ENCODE data around the gene AKR1B1.

The AKR1B1 gene

DNA sequence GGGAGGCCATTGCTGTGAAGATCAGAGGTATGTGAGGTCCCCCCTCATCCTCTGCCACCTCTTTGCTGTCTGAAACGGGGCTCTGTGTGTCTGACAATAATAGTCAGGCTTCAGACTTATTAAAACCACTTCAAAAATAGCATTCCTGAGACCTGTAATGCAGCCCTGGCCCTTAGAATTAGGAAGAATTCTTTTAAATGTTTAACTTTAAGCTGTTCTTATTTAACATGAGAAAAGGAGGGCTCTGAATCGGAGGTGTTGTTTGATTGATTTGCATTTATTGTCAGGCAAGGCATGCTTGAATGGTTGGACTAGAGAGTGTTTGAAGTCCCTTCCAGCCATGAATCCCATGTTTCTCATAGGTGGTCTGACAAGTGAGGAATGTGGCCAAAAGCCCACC lies 52.5 kb downstream of the AKR1B1 start:
- no peak for DNase-seq

DNA sequence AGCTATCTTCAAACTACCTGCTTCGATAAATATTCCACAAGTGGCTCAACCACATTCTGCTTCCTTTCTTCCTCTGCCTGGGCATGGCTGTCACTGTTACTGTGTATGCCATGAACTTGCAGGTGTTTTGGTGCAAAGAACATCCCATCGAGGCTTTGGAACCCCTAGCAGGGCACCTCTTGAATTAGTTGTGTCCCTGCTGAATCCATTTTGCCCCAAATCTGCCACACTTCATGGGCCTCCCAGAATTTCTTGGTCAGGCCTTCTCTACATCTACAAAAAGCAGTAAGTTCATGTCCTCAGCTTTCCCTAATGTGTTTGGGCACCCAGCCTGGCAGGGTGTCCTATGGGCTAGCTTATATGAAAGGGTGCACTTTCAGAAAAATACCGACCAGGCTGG lies 53.6 kb downstream of the AKR1B1 start:
- DNase-seq = no peak

DNA sequence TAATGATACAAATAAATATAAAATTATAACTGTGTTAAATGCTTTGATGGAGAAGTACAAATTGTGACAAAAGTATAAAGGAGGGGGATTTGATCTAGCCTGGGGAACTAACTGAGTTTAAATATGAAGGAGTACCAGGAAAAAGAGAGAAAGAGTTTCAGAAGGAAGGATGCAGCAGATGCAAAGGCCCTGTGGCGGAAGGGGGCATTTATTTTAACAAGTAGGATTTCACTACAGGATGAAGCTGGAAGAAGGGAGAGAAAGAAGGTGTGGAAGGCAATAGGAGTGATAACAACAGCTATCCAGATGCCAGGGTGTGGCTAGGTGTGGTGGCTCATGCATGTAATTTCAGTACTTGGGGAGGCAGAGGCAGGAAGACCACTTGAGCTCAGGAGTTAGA lies 55.8 kb downstream of the AKR1B1 start:
- DNase-seq = no peak

DNA sequence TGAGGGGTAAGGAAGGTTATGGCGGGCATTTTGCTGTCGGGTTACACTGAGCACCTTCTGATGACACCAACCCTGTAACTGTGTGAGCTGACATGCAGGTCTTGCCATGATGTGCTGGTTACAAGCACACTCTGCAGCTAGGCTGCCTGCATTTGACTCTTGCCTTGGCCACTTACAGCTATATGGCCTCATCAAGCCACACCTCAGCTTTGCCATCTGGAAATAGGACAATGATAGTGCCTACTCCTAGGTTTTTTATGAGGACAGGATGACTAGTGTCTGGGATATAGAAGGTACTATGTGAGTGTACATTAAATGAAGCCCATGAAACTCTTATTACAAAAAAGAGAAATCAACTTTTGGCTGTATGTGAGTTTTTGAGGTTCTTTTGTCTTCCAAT lies 58.0 kb downstream of the AKR1B1 start:
- no peak for DNase-seq

DNA sequence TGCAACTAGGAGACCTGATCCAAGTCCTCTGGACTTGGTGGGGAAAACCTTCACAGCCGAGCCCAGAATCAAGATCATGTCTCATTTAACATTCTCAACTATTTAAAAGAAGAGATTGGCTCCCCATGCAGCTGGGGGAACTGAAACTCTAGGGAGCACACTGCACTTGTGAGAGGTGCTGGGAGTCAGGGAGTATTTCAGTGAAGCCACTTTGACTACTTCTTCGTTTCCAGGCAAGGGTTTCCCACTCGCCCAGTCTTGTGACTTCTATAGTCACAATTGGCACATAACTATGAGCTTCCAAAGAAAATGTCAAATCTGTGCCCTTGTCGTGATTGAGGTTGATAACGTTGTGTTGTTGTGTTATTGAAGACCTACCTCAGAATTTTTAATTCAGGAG lies 62.9 kb downstream of the AKR1B1 start:
- DNase-seq = no peak

DNA sequence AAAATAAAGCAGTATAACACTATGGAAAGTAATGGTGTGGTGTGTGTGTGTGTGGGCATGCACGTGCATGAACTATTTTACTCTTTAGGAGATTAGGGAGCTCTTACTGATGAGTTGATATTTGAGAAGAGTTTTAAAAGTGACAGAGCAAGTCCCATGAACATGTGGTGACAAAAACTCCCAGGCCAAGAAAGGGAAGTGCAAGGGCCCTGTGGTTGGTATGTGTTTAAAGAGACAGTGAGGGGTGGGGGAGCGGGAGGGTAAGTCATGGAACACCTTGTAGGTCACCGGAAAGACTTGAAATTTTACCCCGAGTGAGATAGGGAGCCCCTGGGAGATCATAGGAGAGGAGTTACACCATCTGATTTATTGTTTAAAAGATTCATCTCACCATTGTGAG lies 63.3 kb downstream of the AKR1B1 start:
- no peak for DNase-seq

DNA sequence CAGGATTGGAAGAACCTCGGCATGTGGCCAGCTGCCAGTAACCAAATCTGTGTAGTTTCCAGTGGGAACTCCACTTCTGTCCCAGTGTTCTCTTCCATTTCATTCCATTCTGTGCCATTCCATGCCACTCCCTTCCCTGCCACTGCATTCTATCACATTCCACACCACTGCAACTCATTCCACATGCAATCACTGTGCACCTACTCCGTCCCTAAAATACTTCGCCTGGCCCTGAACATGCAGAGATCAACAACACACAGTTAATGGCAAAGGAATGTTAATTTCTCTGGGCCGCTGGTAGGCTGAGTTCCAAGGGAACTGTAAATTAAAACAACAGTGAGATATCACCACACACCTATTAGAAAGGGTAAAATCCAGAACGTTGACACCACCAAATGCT lies 64.8 kb downstream of the AKR1B1 start:
- no peak for DNase-seq
